H1 (cell line): Measurements from ENCODE around the gene PHF1. TPM values are rescaled to one million over a fixed set of nuclear protein-coding genes. Genes with fewer than 3 reads are reported as not detected.

Source experiments
- CTCF ChIA-PET: fragments of 300-600 bp; sonication (Branson Sonifier 250); formaldehyde crosslinking; loops from one replicate; lab custom pipeline; 2021; ENCODE audit not compliant: partially characterized antibody; lab: Charles Lee
- POLR2A ChIA-PET: fragments of 300-600 bp; sonication (Branson Sonifier 250); formaldehyde crosslinking; loops from one replicate; lab custom pipeline; 2021; ENCODE audit warnings: inconsistent platforms; ENCODE audit not compliant: partially characterized antibody; lab: Charles Lee
- DNase-seq, 2 experiments: peaks; one replicate each; pipeline versions ENCODE4 v3.0.0 to v3.0.0-alpha.2; 2010 to 2022; ENCODE audit warnings: low spot score in 2 of 2, low read depth in 1 of 2, mixed read lengths in 1 of 2
- FAIRE-seq: peaks from 2 replicates; lab custom pipeline; 2011; peaks lifted over from hg19 to GRCh38; lab: Jason Lieb, UNC
- H2AFZ ChIP-seq: 2 replicates; pipeline ENCODE4 v1.8.1; 2012; ENCODE audit warnings: low read length, inconsistent platforms
- H2AK5ac ChIP-seq: 2 replicates; pipeline ENCODE4 v1.6.1; 2013; ENCODE audit warnings: low read depth, low read length
- H2BK120ac ChIP-seq: replicated peaks from 2 replicates; pipeline ENCODE3; 2013; ENCODE audit warnings: low read depth, low read length, inconsistent platforms
- H2BK12ac ChIP-seq: 2 replicates; pipeline ENCODE4 v1.6.1; 2013; ENCODE audit warnings: low read depth, low read length
- H2BK15ac ChIP-seq: 2 replicates; pipeline ENCODE4 v1.6.1; 2013; ENCODE audit warnings: low read length
- H2BK20ac ChIP-seq: 2 replicates; pipeline ENCODE4 v1.6.1; 2013; ENCODE audit warnings: low read length
- H2BK5ac ChIP-seq: 2 replicates; pipeline ENCODE4 v1.6.1; 2013; ENCODE audit warnings: low read depth, low read length
- H3K14ac ChIP-seq: 2 replicates; pipeline ENCODE4 v1.6.1; 2013; ENCODE audit warnings: inconsistent platforms; ENCODE audit not compliant: insufficient read length
- H3K18ac ChIP-seq: 2 replicates; pipeline ENCODE4 v1.6.1; 2013; ENCODE audit warnings: low read length; ENCODE audit errors: extremely low read depth
- H3K23ac ChIP-seq: 2 replicates; pipeline ENCODE4 v1.6.1; 2013; ENCODE audit warnings: inconsistent platforms; ENCODE audit not compliant: insufficient read length
- H3K23me2 ChIP-seq: 2 replicates; pipeline ENCODE4 v1.6.1; 2013; ENCODE audit warnings: low read depth, low read length
- H3K27ac ChIP-seq: 2 replicates; pipeline ENCODE4 v1.6.1; 2011; ENCODE audit warnings: low read depth, low read length, inconsistent platforms
- H3K27me3 ChIP-seq, 4 experiments: replicated peaks in 1 of 4; 1 replicate in 1 of 4; 2 replicates in 3 of 4; pipeline versions ENCODE4 v1.6.1 to v1.8.1; 2011 to 2013; ENCODE audit warnings: low read length in 3 of 4, mild to moderate bottlenecking in 3 of 4, inconsistent platforms in 2 of 4, mixed read lengths in 2 of 4, moderate library complexity in 1 of 4; ENCODE audit not compliant: control insufficient read depth in 3 of 4, insufficient read depth in 3 of 4; ENCODE audit errors: extremely low read depth in 1 of 4
- H3K36me3 ChIP-seq, 4 experiments: 2 replicates each; pipeline versions ENCODE4 v1.6.1 to v1.8.1; 2011 to 2013; ENCODE audit warnings: mild to moderate bottlenecking in 4 of 4, low read length in 3 of 4, moderate library complexity in 2 of 4, control low read depth in 1 of 4, inconsistent platforms in 1 of 4; ENCODE audit not compliant: insufficient read depth in 4 of 4, control insufficient read depth in 2 of 4
- H3K4ac ChIP-seq: replicated peaks from 2 replicates; pipeline ENCODE3; 2013; ENCODE audit warnings: low read length, low read depth, mixed read lengths, inconsistent platforms; ENCODE audit not compliant: insufficient read length
- H3K4me1 ChIP-seq, 4 experiments: replicated peaks in 1 of 4; 1 replicate in 1 of 4; 2 replicates in 3 of 4; pipeline versions ENCODE4 v1.6.1 to v1.8.1; 2011 to 2013; ENCODE audit warnings: low read length in 3 of 4, inconsistent platforms in 2 of 4, mixed read lengths in 1 of 4; ENCODE audit not compliant: insufficient read depth in 4 of 4, control insufficient read depth in 3 of 4
- H3K4me2 ChIP-seq, 2 experiments: 2 replicates each; pipeline versions ENCODE4 v1.6.1 to v1.8.1; 2011 to 2013; ENCODE audit warnings: low read depth in 2 of 2, low read length in 2 of 2, control low read depth in 1 of 2, inconsistent platforms in 1 of 2, mild to moderate bottlenecking in 1 of 2; ENCODE audit not compliant: insufficient read depth in 1 of 2
- H3K4me3 ChIP-seq, 4 experiments: fragments of 200-600, 300-600 bp in 1 of 4; sonication (generic), shearing (Covaris generic), sonication (Bioruptor Twin) in 1 of 4; 2 replicates each; pipeline versions ENCODE4 v1.5.1 to v1.8.1; 2011 to 2016; ENCODE audit warnings: low read length in 4 of 4, low read depth in 3 of 4, control low read depth in 2 of 4, inconsistent platforms in 2 of 4, mild to moderate bottlenecking in 2 of 4, mixed read lengths in 1 of 4, moderate library complexity in 1 of 4; ENCODE audit not compliant: insufficient read depth in 2 of 4; ENCODE audit errors: extremely low read depth in 1 of 4
- H3K56ac ChIP-seq: replicated peaks from 2 replicates; pipeline ENCODE3; 2013; ENCODE audit warnings: low read depth, mild to moderate bottlenecking, mixed read lengths, low read length, inconsistent platforms; ENCODE audit not compliant: insufficient read length
- H3K79me1 ChIP-seq: 2 replicates; pipeline ENCODE4 v1.6.1; 2013; ENCODE audit warnings: low read depth, low read length, control low read depth
- H3K79me2 ChIP-seq, 2 experiments: 2 replicates each; pipeline versions ENCODE4 v1.6.1 to v1.8.1; 2012 to 2013; ENCODE audit warnings: low read length in 2 of 2, mild to moderate bottlenecking in 2 of 2, inconsistent platforms in 1 of 2; ENCODE audit not compliant: insufficient read depth in 2 of 2, control insufficient read depth in 1 of 2
- H3K9ac ChIP-seq, 4 experiments: replicated peaks in 1 of 4; 1 replicate in 1 of 4; 2 replicates in 3 of 4; pipeline versions ENCODE4 v1.6.1 to v1.8.1; 2011 to 2013; ENCODE audit warnings: low read depth in 3 of 4, low read length in 3 of 4, control low read depth in 2 of 4, mild to moderate bottlenecking in 2 of 4, moderate library complexity in 2 of 4, inconsistent platforms in 1 of 4; ENCODE audit errors: extremely low read depth in 1 of 4
- H3K9me3 ChIP-seq, 2 experiments: 2 replicates each; pipeline versions ENCODE4 v1.6.1 to v1.8.1; 2012 to 2013; ENCODE audit warnings: mild to moderate bottlenecking in 2 of 2, moderate library complexity in 2 of 2, control low read depth in 1 of 2, inconsistent platforms in 1 of 2, low read depth in 1 of 2, low read length in 1 of 2, mixed read lengths in 1 of 2; ENCODE audit not compliant: insufficient read depth in 2 of 2
- H4K20me1 ChIP-seq, 2 experiments: replicated peaks in 1 of 2; 2 replicates each; pipeline versions ENCODE3 to v1.8.1; 2011 to 2013; ENCODE audit warnings: inconsistent platforms in 2 of 2, low read length in 2 of 2, mild to moderate bottlenecking in 1 of 2; ENCODE audit not compliant: insufficient read depth in 2 of 2, control insufficient read depth in 1 of 2
- H4K5ac ChIP-seq: 2 replicates; pipeline ENCODE4 v1.6.1; 2013; ENCODE audit warnings: low read length, low read depth, mixed read lengths, inconsistent platforms; ENCODE audit not compliant: insufficient read length
- H4K8ac ChIP-seq: 2 replicates; pipeline ENCODE4 v1.8.0; 2013; ENCODE audit warnings: mild to moderate bottlenecking, moderate library complexity, low read length, inconsistent platforms; ENCODE audit not compliant: insufficient read depth; ENCODE audit errors: extremely low read depth
- H4K91ac ChIP-seq: replicated peaks from 2 replicates; pipeline ENCODE3; 2013; ENCODE audit warnings: low read length, mixed read lengths, inconsistent platforms; ENCODE audit not compliant: insufficient read length
- BACH1 ChIP-seq: IDR thresholded peaks from 2 replicates; pipeline ENCODE4 v1.6.1; 2012; ENCODE audit warnings: low read length, improper control_type of control experiment
- CBX5 ChIP-seq: fragments of 300-800, 300-1000 bp; sonication (generic); IDR thresholded peaks from 2 replicates; pipeline ENCODE4 v1.7.1; 2016; ENCODE audit warnings: antibody characterized with exemption, low read length, low read depth
- CBX8 ChIP-seq: fragments of 300-800, 300-1000 bp; sonication (generic); IDR thresholded peaks from 2 replicates; pipeline ENCODE4 v1.7.1; 2016; ENCODE audit warnings: low read depth, low read length, borderline replicate concordance
- CREB1 ChIP-seq: IDR thresholded peaks from 2 replicates; pipeline ENCODE4 v1.6.1; 2012; ENCODE audit warnings: inconsistent platforms
- EZH2 ChIP-seq: fragments of 200-600 bp; sonication (generic); IDR thresholded peaks from 2 replicates; pipeline ENCODE4 v1.7.1; 2012; ENCODE audit warnings: low read depth, mild to moderate bottlenecking, moderate library complexity, low read length, inconsistent platforms; ENCODE audit not compliant: severe bottlenecking
- HDAC2 ChIP-seq, 2 experiments: fragments of 300-600 bp in 1 of 2; sonication (generic) in 1 of 2; IDR thresholded peaks; 2 replicates each; pipeline ENCODE4 v1.6.1; 2011 to 2012; ENCODE audit warnings: low read depth in 2 of 2, low read length in 2 of 2, mild to moderate bottlenecking in 2 of 2, moderate library complexity in 2 of 2, borderline replicate concordance in 1 of 2, inconsistent platforms in 1 of 2
- HDAC6 ChIP-seq: IDR thresholded peaks from one replicate; pipeline ENCODE4 v1.7.1; 2012; ENCODE audit warnings: low read depth, mild to moderate bottlenecking, inconsistent platforms, low read length, moderate library complexity
- JUND ChIP-seq: IDR thresholded peaks from 2 replicates; pipeline ENCODE4 v1.6.1; 2011; ENCODE audit warnings: mild to moderate bottlenecking, improper control_type of control experiment, low read length
- POLR2AphosphoS5 ChIP-seq: IDR thresholded peaks from 2 replicates; pipeline ENCODE4 v1.6.1; 2011; ENCODE audit warnings: low read depth, low read length
- SAP30 ChIP-seq: fragments of 300-600 bp; sonication (generic); IDR thresholded peaks from 2 replicates; pipeline ENCODE4 v1.7.1; 2012; ENCODE audit warnings: low read length, moderate library complexity, mild to moderate bottlenecking, inconsistent platforms; ENCODE audit not compliant: insufficient read depth, insufficient replicate concordance
- SIN3A ChIP-seq, 2 experiments: IDR thresholded peaks in 1 of 2; conservative IDR thresholded peaks in 1 of 2; 2 replicates each; pipeline ENCODE4 v1.6.1; 2011 to 2012; ENCODE audit warnings: low read length in 2 of 2, improper control_type of control experiment in 1 of 2, low read depth in 1 of 2, mild to moderate bottlenecking in 1 of 2
- SIRT6 ChIP-seq: IDR thresholded peaks from one replicate; pipeline ENCODE4 v1.7.1; 2012; ENCODE audit warnings: low read length, inconsistent platforms
- SP1 ChIP-seq: IDR thresholded peaks from 2 replicates; pipeline ENCODE4 v1.6.1; 2011; ENCODE audit warnings: low read depth, low read length
- TAF7 ChIP-seq: optimal IDR thresholded peaks from 2 replicates; pipeline ENCODE3; 2011; ENCODE audit warnings: low read depth, mild to moderate bottlenecking, inconsistent platforms, low read length, moderate library complexity, borderline replicate concordance
- WGBS, 2 experiments: shearing (Covaris generic) in 1 of 2; methylation state at CpG; one replicate each; pipeline versions ENCODE4 v1.1.6 to v1.1.7; 2013 to 2015; ENCODE audit warnings: low lambda C conversion rate in 2 of 2, mixed read lengths in 2 of 2, inconsistent platforms in 1 of 2, low coverage in 1 of 2, missing lambda C conversion rate in 1 of 2; ENCODE audit not compliant: insufficient replicate concordance in 2 of 2, insufficient coverage in 1 of 2, insufficient read length in 1 of 2; ENCODE audit errors: extremely low coverage in 1 of 2, missing lambda C conversion rate in 1 of 2; 5-methylcytosine and 5-hydroxymethylcytosine counted together
- polyA plus RNA-seq, 7 experiments: library from polyadenylated mRNA; depleted of rRNA in 3 of 7; stranded (reverse) in 5 of 7; unstranded in 2 of 7; fragments of >200 nt in 5 of 7; fragments of 200-250 nt in 2 of 7; gene quantifications; 1 replicate in 5 of 7; 2 replicates in 1 of 7; 4 replicates in 1 of 7; pipeline versions ENCODE4 v1.2.1 to v1.2.3, GENCODE V29; 2011 to 2013; ENCODE audit warnings: missing spikeins in 2 of 7, mixed read lengths in 2 of 7
- total RNA-seq: library from RNA; stranded (reverse); fragmentation: NEBNext Ultra II Directional; extraction: Animal tissue kit (Norgen Biotek cat#: 25700); gene quantifications from 2 replicates; pipeline ENCODE4 v1.2.1, GENCODE V29; 2021

The PHF1 gene
- total and polyA plus RNA-seq, 2 of the 8 experiments (the other 6 are each of a cell fraction or from before 2014, with no cell fraction given), result 47.3 to 78.6 TPM

DNA sequence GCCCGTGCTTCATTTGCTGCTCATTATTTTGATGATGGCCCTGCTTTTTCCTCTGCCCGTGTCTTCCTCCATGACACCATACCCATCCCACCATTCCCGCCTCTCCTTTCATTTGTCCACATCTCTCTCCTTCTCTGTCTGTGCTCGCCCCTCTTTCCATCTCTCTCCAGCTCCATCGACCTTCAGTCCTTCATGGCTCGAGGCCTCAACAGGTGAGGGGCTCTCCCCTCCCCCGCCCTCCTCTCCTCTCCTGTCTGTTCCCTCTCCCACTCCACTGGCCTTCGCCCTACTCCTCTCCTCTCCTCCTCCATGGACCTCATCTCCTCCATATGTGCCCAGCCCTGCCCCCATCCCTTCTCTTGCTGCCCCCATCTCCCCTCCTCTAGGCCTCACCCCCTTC is 31.5 kb downstream of the PHF1 start:
- Histone ChIP-seq H3K4me2 (no peak overlapping the region), H2BK20ac (no peak overlapping the region), H4K5ac (no peak overlapping the region), H3K36me3 (peaks cover 46 to 96% (median 84%) of the 10 kb centered on the region in 4 experiments), H3K27ac (no peak overlapping the region), H4K91ac (no peak overlapping the region), H3K18ac (no peak overlapping the region), H3K79me1 (0 out of 2 replicates have a peak, but pooled peaks cover 2% of the 10 kb centered on the region), H3K4ac (no peak overlapping the region), H3K4me3 (no peak overlapping the region), H3K4me1 (no peaks in the 10 kb centered on the region; a peak in 1 of 7 replicates), H2BK12ac (no peak overlapping the region), H3K79me2 (peaks cover 0 to 5% of the 10 kb centered on the region in 2 experiments; a peak in 1 of 4 replicates), H3K23me2 (no peaks in the 10 kb centered on the region), H3K56ac (no peak overlapping the region), H2AK5ac (no peak overlapping the region), H4K20me1 (peaks cover 8 to 36% of the 10 kb centered on the region in 2 experiments), H2BK5ac (no peak overlapping the region), H3K27me3 (no peaks in the 10 kb centered on the region), H4K8ac (no peak overlapping the region; the same call in 1 of the 2 replicates), H2BK15ac (no peak overlapping the region), H3K9ac (no peak overlapping the region), H3K23ac (no peak overlapping the region), H3K14ac (no peak overlapping the region), H2AFZ (no peak overlapping the region), H2BK120ac (no peak overlapping the region), H3K9me3 (no peaks in the 10 kb centered on the region)
- CTCF ChIA-PET, result interaction anchor here (0.8 to 4.7 kb wide), 4 partner anchors 8 to 15 kb away, joined by 3 to 22 read pairs (median 10); no protein-coding TSS in a partner anchor
- no peak for DNase-seq
- POLR2A ChIA-PET, result interaction anchor here (0.8 to 14.8 kb wide), 4 partner anchors 10 to 68 kb away, joined by 3 to 381 read pairs (median 29); partner anchors contain the start of gene ZBTB9
- FAIRE-seq, result no peak
- 85% methylated on average over 3 of the region's 8 CpGs; no CpG with 5 or more reads in 1 of the 2 experiments for WGBS, 2 experiments
- TF ChIP-seq POLR2AphosphoS5 (no peak; the same call in 1 of the 2 replicates), CBX8 (no peak), HDAC6 (no peak), CREB1 (no peak), SAP30 (no peak), SIN3A (conservative IDR thresholded peaks at IDR 0.05 in 1 of 2, IDR thresholded peaks at IDR 0.05 in 1 of 2; ENCODE audit: low read depth in 1 of 2, low read length in 2 of 2) (no peak), SP1 (no peak), TAF7 (no peak), JUND (no peak), SIRT6 (no peak), HDAC2 (IDR thresholded peaks at IDR 0.05; ENCODE audit: borderline replicate concordance in 1 of 2, low read depth in 2 of 2, low read length in 2 of 2) (no peak), EZH2 (no peak), CBX5 (no peak), BACH1 (no peak)
